Kidney tubule cell (primary cell): ENCODE data around the gene ZNF844.
"Not testable (repeated sequence)": the region's sequence is repeated elsewhere in the genome, so short reads cannot be mapped to it uniquely, and the experiment has no call there.

Experiments
- DNase-seq: peaks from one replicate; pipeline ENCODE4 v3.0.0-alpha.2; 2018; ENCODE audit warnings: low spot score

ZNF844 gene

DNA sequence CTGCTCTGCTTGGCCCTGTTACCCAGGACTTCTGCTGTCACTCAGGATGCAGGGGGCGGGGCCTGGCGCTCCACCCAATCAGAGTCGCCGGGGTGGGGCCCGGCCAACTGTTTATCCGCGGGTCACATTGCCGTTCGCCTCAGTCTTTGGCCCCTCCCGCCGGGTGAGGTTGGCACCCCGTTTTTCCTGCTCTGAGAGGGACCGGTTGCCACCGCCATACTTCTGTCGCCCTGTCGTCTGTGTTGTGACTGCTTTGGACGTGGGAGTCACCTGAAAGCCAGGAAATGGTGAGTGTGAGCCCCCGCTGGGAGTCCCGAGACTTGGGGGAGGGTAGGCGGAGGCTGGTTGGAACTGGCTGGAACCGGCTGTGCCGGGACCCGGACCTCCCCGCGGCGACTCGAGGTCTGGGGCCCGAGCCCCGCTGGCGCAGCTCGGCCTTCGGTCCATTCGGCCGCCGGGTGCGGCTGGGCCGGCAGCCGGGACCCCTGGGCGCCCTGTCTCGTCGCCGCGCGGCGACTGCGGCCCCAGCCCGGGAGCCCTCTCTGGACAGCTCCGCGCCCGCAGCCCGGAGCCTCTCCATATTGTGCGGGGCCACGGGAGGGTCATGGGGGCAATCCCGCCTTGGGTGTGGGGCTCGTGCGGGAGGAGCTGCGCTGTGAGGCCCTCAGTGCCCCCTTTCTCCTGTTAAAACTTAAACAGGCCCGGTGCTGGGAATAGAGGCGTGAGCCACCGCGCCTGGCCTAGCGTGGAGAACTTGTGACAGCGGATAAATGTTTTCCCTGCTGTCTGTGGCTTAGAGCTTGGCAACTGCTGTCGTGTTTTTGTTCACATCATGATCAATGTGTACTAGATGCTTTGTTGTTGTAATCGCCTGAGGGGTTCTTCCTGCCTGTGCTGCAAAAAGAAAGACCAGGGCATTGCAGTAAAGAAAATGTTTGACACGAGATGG, at the start of gene ZNF844:
ZNF844 (plus strand) TSS at position 142 of the 949 bp plus-strand sequence; CDS start at position 285, 143 bp downstream.
- DNase-seq = peak; percentile 87

DNA sequence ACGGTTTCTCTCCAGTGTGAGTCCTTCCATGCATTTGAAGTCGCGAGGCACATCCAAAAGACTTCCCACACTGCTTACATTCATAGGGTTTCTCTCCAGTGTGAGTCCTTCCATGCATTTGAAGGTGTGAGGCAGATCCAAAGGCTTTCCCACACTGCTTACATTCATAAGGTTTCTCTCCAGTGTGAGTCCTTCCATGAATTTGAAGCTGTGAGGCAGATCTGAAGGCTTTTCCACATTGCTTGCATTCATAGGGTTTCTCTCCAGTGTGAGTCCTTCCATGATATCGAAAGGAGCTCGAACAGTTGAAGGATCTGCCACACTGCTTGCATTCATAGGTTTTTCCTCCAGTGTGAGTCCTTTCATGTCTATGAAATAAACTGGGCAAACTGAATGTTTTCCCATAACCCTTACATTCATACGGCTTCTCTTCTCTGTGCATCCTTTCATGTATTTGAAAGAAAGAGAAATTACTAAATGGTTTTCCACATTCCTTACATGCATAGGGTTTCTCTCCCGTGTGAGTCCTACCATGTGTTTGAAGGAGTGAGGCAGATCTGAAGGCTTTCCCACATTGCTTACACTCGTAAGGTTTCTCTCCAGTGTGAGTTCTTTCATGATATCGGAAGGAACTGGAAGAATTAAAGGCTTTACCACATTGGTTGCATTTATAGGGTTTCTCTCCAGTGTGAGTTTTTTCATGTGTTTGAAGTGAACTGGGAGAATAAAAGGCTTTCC, 49.3 kb upstream of the ZNF844 start:
- DNase-seq = no peak

DNA sequence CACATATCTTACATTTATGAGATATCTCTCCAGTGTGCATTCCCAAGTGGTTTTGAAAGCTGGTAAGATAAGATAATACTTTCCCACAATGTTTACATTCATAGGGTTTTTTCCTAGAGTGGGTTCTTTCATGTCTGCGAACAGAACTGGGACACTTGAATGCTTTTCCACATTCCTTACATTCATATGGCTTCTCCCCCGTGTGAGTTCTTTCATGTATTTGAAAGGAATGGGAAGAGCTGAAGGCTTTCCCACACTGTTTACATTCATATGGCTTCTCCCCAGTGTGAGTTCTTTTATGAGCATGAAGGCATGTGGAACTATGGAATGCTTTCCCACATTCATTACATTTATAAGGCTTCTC, 48.8 kb upstream of the ZNF844 start:
- no peak for DNase-seq

DNA sequence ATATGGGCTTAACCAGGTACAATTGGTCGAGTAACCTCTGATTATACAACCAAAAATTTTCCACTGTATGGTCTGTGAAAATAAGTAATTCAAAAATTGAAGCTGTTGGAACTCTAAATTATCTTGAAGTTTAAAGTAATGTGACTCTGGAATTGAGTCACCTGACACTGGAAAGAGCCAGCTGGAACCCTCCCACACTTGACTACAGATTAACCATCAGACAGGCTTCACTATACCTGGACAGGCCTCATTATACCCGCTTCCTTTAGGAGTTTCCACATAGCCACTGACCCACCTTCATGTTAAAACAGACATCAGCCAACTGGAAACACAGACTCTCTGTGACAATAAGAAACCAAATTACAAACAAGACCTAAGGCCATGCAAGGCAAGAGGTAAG, 30.3 kb upstream of the ZNF844 start:
- DNase-seq = peak; percentile 44

DNA sequence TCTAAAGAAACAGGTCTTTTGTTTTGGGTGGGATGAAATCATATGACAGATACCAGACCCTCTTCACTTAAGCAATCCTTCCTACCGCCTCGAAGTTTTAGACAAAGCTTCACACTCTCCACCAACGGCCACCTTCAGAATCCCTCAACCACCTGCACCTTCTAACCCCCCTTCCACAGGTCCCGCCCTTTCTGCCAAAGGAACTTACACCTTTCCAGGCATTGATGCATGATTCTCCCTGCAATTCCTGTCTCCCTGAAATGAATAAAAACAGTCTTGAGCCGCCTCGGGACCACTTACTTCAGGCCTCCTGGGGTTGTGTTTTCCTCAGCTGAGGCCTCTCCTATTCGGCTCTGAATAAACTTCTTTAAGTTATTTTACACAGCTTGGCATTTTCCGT, 29.9 kb upstream of the ZNF844 start:
- peak; percentile 18 for DNase-seq

DNA sequence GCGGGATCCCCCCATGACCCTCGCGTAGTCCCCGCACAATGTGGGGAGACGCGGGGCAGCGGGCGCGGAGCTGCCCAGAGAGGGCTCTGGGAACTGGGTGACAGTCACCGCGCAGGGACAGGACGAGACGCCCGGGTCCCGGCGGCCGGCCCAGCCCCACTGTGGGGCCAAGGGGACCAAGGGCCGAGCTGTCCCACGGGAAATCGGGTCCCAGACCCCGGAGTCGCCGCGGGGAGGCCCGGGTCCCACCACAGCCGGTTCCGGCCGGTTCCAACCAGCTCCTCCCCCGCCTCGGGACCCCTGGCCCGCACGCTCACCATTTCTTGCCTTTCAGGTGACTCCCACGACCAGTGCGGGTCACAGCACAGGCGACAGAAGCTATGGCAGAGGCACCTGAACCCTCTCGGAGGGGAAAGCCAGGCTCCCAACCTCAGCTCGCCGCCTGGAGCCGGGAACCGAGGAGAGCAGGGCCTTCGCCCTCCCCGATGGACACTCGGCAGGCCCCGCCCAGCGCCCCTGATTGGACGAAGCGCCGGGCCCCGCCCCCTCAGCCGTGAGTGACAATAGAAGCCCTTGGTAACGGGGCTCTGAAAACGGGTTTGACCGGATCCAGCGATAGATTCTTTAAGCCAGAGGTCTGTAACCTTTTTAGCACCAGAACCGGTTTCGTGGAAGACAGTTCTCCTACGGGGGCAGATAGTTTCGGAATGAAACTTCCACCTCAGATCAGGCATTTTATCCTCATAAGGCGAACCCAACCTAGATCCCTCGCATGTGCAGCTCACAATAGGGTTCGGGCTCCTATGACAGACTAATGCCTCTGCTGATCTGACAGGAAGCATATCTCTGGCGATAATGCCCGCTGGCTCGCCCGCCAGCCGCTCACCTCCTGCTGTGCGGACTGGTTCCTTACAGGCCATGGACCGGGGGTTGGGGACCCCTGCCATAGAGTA, 29.0 kb upstream of the ZNF844 start, which contains the start of gene ZNF433:
ZNF433 (minus strand) TSS at position 460 of the 953 bp plus-strand sequence; CDS start at position 320, 140 bp downstream.
- DNase-seq = peak; percentile 87

DNA sequence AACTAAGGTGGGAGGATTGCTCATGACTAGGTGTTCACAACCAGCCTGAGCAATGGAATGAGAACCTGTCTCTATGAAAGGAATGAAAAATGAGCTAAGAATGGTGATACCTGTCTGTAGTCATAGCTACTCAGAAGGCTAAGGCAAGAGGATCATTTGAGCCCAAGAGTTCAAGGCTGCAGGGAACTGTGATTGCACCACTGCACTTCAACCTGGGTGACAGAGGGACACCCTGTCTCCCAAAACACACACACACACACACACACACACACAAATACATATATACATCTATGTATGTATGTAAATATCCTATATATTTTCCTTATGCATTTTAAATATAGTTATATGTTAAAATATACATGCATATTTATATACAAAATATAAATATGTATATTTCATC, 21.6 kb upstream of the ZNF844 start:
- no peak for DNase-seq

DNA sequence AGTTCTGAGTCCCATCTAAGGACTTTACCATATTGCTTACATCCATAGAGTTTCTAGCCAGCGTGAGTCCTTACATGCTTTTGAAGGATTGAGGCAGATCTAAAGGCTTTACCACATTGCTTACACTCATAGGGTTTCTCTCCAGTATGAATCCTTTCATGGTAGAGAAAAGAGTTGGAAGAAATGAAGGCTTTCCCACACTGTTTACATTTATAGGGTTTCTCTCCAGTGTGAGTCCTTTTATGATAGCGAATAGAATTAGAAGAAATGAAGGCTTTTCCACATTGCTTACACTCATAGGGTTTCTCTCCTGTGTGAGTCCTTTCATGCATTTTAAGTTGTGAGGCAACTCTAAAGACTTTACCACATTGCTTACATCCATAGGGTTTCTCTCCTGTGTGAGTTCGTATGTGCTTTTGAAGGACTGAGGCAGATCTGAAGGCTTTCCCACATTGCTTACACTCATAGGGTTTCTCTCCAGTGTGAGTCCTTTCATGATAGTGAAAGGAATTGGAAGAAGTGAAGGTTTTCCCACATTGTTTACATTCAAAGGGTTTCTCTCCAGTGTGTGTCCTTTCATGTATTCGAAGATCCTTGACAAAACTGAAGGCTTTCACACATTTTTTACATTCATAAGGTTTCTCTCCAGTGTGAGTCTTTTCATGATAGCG, 20.6 kb upstream of the ZNF844 start:
- no peak for DNase-seq

DNA sequence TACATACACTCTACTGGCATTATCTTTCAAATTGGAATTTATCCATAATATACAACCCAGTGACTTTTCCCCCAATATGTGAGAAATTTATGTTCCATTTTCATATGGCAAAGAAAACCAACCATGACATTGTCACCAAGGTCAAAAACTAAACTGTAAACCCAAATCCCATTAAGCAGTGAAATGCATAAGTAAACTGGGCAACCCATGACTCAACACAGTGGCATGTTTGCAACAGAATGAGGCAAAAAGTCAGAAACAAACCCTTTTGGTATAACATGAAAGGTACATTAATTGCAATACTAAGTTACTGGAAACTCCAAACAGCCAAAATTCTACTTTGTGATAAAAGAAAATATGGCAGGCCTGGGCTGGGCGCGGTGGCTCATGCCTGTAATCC, 16.7 kb upstream of the ZNF844 start:
- no peak for DNase-seq

DNA sequence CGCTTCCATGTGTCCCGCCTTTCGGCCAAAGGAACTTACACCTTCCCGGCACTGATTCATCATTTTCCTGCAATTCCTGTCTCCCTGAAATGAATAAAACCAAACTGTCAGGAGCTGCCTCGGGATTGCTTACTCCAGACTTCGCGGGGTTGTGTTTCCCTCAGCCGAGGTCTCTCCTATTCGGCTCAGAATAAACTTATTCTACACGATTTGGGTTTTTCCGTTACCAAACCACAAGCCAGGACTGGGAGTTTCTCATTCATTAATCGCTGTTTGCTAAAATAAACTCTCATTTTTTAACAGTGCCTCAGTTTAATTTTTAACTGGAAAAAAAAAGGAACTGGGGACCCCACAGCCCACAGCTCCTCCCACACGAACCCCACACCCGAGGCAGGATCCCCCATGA, 12.4 kb upstream of the ZNF844 start:
- DNase-seq = peak; percentile 58

DNA sequence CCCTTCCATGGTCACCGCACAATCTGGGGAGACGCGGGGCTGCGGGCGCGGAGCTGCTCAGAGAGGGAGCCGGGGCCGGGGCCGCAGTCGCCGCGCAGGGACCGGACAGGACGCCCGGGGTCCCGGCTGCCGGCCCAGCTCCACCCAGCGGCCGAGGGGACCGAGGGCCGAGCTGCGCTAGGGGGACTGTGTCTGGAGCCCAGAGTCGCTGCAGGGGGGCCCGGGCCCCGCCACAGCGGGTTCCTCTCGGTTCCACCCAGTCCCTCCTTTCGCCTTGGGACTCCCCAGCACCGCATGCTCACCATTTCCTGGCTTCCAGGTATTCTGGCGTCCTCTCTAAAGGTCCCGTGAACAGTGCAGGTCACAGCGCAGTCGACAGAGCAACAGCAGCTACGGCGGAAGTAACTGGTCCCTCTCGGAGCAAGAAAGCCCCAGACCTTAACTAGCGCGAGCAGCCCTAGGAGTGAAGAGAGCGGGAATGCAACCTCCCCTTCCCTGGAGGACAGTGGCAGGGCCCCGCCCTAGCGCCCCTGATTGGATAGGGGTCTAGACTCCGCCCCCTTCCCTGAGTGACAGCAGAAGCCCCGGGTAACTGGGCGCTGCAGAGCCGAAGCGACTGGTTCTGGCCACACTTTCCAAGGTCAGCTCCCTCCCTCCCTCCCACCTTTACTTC, 11.9 kb upstream of the ZNF844 start, which contains the start of gene ZNF878:
ZNF878 (minus strand) TSS at position 465 of the 673 bp plus-strand sequence; CDS start at position 305, 160 bp downstream.
- DNase-seq = peak; percentile 92

DNA sequence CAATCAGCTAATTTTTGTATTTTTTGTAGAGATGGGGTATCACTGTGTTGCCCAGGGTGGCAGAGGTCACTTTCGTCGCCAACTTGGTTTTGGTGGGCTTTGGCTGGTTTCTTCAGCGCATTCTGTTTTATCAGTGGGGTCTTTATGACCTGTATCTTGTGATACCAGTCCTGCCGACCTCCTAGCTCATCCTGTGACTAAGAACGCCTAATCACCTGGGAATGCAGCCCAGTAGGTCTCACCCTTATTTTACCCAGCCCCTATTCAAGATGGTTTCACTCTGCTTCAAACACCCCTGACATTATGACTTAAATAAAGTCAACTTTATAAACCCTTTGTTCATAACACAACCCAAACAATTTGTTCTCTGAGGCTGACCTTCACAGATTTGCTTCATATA, 8.7 kb upstream of the ZNF844 start:
- DNase-seq = peak; percentile 21

DNA sequence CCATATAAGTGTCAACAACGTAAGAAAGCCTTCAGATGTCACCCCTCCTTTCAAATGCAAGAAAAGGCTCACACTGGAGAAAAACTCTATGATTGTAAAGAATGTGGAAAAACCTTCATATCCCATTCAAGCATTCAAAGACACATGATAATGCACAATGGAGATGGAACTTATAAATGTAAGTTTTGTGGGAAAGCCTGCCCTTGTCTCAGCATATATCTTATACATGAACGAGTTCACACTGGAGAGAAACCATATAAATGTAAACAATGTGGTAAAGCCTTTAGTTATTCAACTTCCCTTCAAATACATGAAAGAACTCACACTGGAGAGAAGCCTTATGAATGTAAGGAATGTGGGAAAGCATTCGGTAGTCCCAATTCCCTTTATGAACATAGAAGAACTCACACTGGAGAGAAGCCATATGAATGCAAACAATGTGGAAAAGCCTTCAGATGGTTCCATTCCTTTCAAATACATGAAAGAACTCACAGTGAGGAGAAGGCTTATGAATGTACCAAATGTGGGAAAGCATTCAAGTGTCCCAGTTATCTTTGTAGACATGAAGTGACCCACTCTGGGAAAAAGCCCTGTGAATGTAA, 11.1 kb downstream of the ZNF844 start:
- no peak for DNase-seq

DNA sequence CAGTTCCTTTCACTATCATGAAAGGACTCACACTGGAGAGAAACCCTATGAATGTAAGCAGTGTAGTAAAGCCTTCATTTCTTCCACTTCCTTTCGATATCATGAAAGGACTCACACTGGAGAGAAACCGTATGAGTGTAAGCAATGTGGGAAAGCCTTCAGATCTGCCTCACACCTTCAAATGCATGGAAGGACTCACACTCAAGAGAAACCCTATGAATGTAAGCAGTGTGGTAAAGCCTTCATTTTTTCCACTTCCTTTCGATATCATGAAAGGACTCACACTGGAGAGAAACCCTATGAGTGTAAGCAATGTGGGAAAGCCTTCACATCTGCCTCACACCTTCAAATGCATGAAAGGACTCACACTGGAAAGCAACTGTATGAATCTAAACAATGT, 11.8 kb downstream of the ZNF844 start:
- DNase-seq = not testable (repeated sequence)

DNA sequence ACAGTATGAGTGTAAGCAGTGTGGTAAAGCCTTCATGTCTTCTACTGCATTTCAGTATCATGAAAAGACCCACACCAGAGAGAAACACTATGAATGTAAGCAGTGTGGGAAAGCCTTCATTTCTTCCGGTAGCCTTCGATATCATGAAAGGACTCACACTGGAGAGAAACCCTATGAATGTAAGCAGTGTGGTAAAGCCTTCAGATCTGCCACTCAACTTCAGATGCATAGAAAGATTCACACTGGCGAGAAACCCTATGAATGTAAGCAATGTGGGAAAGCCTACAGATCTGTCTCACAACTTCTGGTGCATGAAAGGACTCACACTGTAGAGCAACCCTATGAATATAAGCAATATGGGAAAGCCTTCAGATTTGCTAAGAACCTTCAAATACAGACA, 12.8 kb downstream of the ZNF844 start:
- no peak for DNase-seq

DNA sequence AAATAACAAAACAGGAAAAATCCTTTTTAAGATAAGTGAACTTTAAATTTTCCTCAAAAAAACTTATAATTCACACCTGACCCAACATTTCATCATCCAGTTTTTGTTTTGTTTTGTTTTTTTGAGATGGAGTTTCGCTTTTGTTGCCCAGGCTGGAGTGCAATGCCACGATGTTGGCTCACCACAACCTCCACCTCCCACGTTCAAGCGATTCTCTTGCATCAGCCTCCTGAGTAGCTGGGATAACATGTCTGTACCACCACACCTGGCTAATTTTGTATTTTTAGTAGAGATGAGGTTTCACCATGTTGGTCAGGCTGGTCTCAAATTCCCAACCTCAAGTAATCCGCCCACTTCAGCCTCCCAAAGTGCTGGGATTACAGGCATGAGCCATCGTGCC, 18.8 kb downstream of the ZNF844 start:
- DNase-seq = not testable (repeated sequence)

DNA sequence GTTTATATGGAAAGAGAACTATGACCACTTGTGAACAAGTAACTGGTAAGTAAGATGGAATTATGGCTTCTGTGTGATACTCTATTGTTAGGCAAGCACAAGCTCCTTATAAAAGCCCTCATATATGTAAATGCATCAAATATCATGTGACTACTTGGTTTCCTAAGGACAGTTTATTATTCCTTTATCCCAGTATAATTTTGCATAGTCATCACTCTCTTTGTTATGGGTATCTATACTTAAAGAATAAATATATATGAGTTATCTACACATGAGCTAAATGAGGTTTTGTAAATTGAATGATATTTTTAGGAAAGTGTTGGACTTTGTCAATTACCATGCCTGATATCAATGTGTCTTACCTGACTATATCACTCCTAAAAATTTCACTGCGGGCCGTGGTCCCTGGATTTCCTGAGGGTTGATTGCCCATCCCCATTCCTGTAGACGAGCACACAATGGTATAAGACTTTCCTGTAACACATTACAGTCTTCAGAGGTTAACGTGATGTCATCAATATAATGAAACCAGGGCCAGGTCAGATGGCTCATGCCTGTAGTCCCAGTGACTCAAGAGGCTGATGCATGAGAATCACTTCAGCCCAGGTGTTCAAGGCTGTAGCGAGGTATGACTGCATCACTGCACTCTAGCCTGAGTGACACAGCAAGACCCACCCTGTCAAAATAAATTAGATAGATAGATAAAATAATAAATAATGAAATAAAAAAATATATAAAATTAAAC, 20.7 kb downstream of the ZNF844 start:
- no peak for DNase-seq

DNA sequence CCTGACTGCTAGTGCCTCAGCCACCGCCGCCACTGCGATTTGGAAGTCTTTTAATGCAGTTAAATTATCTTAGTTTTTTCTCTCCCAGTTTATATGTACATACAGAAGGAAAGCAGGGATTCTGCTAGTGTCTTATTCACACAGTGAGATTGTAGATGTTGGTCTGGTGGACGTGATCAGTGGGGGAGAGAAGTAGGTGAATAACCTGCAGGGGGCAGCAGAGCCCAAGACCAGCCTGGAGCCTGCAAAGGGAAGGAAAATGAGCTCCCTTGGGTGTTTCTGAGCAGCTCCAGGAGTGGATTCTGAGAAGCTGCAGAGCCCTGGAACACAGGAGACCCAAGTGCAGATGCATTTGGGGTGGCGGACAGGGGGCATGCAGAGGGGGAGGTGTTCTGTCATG, 26.3 kb downstream of the ZNF844 start:
- DNase-seq = peak; percentile 42
